Fibroblast of villous mesenchyme (primary cell): ENCODE results near the gene KYNU. TPM values are rescaled to one million over a fixed set of nuclear protein-coding genes. Genes with fewer than 3 reads are reported as not detected.

Experiments
- DNase-seq: peaks from one replicate; pipeline ENCODE4 v3.0.0-alpha.2; 2010; ENCODE audit warnings: low read depth
- H3K4me3 ChIP-seq: 2 replicates; pipeline ENCODE4 v1.5.1; 2011; ENCODE audit warnings: low read depth, mild to moderate bottlenecking, low read length
- total RNA-seq: library from RNA; depleted of rRNA; stranded (reverse); fragments of >200 nt; gene quantifications from 2 replicates; pipeline ENCODE4 v1.2.3, GENCODE V29; 2012
- TF ChIP-seq, protein P1 (sequence below): IDR thresholded peaks from 2 replicates; pipeline ENCODE4 v1.5.1; 2012; ENCODE audit warnings: low read depth, mild to moderate bottlenecking, low read length; ENCODE audit not compliant: insufficient read depth

KYNU gene
- total RNA-seq, 1 donor = 0.43 TPM

DNA sequence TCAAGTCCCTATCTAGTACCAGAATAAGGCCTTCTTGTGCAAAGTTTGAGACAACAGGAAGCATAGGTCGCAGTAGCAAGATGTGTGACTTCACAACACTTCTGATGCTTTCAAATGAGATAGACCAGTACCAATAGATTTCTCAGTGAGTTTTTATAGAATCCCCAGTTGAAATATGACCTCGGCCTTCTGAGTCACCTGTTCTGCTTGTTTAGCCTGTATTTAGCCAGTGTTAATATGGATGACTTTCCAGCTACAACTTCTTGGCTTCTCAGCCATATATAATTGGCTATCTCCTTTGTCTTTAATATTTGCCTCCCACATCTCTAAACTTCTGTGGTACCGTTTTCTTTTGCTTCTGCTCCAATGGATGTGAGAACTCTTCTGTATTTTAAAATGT lies 113.8 kb downstream of the KYNU start:
- H3K4me3 ChIP-seq = no peak overlapping the region
- no peak for DNase-seq
- TF ChIP-seq, protein P1, sequence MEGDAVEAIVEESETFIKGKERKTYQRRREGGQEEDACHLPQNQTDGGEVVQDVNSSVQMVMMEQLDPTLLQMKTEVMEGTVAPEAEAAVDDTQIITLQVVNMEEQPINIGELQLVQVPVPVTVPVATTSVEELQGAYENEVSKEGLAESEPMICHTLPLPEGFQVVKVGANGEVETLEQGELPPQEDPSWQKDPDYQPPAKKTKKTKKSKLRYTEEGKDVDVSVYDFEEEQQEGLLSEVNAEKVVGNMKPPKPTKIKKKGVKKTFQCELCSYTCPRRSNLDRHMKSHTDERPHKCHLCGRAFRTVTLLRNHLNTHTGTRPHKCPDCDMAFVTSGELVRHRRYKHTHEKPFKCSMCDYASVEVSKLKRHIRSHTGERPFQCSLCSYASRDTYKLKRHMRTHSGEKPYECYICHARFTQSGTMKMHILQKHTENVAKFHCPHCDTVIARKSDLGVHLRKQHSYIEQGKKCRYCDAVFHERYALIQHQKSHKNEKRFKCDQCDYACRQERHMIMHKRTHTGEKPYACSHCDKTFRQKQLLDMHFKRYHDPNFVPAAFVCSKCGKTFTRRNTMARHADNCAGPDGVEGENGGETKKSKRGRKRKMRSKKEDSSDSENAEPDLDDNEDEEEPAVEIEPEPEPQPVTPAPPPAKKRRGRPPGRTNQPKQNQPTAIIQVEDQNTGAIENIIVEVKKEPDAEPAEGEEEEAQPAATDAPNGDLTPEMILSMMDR = no peak

- TF ChIP-seq, protein P1 = no peak
- H3K4me3 ChIP-seq = no peak overlapping the region
- no peak for DNase-seq
Measured at GRCh38 chr2:142992840-142993239, 115.4 kb downstream of the KYNU start.

DNA sequence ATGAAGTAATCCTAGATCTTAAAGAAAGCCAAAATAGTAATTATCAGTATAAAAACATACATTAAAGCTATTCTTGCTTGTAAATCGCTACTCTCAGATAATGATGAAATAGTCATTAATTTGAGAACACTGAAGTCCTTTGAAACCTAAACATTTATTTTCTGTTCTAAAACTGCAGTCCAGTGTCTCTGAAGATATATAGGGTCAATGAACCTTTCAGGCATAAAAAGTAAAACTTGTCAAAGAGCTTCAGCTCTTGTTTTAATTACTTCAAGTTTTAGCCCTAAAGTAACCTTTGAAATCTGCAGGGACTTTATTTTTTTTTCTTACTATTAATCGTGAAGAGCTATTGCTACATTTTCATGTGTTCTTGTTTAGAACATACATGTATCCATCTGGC lies 116.3 kb downstream of the KYNU start:
- no peak overlapping the region for H3K4me3 ChIP-seq
- no peak for DNase-seq
- TF ChIP-seq, protein P1 = no peak

- TF ChIP-seq, protein P1 = no peak
- H3K4me3 ChIP-seq = no peak overlapping the region
- no peak for DNase-seq
Measured at GRCh38 chr2:142994665-142995064, 117.2 kb downstream of the KYNU start.

GRCh38 chr2:142997231-142997630 lies 119.8 kb downstream of the KYNU start:
- no peak overlapping the region for H3K4me3 ChIP-seq
- TF ChIP-seq, protein P1 = no peak
- no peak for DNase-seq

- no peak overlapping the region for H3K4me3 ChIP-seq
- no peak for DNase-seq
- TF ChIP-seq, protein P1 = no peak
Measured at GRCh38 chr2:143000599-143000998, 123.1 kb downstream of the KYNU start.

DNA sequence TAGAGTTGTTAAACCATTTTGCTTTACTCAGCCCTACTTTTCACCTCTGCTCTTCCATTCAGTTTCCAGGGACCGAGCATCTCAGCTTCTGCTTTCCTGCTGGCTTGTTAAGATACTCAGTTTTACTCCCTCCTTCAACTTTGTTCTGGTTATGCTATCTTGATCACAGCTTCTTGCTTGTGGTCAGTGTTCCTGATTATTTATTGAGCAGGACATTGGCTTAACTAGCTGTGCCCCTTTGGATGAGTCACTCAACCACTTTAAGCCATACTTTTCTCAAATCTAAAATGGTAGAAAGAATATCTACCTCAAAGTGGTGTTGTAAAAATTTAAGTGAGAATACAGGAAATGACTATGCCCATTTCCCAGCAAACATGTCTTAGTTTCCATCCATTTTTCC lies 124.0 kb downstream of the KYNU start:
- DNase-seq = no peak
- TF ChIP-seq, protein P1 = no peak
- no peak overlapping the region for H3K4me3 ChIP-seq
